HG02938 (cell line): ENCODE data around the gene MMP20.

Source experiments
- ATAC-seq: cut with Tn5 transposase; IDR thresholded peaks from one replicate; pipeline ENCODE4 v1.9.1; 2021; ENCODE audit warnings: mild to moderate bottlenecking, moderate library complexity; ENCODE audit not compliant: unreplicated experiment

The MMP20 gene

DNA sequence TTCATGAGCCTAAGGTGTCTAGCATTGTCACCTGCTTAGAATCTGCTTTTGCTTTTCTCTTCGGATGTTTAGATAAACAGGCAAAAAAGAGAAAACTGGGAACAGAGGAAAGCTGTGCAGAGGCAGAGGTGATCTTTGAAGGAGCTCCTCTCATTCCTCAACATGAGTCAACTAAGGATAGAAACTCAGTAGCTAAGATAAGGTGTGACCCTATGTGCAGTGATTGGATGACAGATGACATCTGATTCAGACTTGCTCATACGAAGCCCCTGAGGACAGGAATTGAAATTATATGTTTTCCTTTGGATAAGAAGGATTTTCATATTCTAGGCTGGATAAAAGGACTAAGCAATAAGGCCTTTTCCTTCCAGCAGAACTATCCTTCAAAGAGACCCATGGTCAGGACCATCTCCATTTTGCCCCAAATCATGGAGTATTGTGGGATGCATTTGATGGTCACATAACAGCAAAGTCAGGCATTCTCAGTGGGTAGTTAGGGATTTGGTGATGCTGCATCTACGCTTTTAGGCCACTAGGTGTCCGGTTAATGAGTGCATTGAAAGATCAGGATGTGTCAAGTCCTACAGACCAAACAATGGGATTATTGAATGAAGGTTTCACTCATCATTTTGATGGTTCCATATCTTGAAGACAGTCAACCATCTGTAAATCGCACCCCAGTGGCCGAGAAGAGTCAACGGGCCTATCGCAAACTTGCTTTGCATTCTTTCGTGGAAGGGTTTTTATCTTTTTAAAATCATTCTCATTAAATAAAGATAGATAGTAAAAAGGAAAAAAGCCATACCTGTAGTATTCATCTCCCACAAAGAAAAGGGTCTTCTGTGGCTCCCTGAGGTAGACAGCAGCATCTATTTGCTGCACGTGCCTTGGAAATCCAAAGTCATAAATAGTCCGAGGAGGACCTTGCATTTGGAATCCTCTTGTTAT, 32.2 kb downstream of the MMP20 start:
- no peak for ATAC-seq

DNA sequence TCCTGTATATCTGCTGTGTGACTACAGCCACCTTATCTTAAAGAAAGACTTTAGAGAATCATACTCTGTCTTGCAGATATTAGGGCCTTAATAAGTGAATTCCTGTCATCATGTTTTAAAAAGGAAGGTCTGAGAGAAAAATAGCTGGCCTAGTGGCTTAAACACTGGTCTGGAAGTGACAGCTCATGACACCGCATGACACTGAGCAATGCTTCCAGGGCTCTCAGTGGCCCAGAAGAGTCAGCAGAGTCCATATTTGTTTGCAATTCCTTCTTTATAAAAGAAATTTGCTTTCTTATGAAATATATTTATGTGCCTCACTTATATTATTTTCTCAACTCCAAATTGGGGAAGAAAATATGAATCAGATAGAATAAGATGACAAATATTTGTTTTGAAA, 33.0 kb downstream of the MMP20 start:
- ATAC-seq, result no peak

DNA sequence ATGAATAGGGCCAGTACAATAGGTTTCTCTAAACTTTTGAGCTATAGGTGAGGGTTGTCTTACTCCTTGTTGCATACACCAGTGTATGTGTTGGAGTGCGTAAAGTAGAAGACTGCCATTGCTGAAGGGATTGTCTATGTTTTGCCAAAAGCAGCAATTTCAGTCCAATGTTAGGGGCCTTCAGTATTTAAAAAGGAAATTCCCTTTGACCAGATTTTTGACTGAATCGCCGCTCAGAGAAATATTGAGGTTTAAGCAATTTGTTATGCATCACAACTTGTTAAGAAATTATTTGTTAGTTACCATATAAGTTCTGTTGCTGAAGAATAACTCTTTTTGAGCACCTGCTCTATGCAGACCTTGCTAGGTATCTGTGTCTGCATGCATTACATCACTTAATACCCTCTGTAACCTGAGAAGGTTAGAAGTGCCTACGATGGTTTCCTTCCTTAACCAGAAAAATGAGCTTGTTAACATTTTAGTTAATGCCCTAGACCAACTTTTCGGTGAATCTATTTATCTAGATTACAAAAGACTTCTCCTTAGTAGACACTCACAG, 33.9 kb downstream of the MMP20 start:
- ATAC-seq, result no peak

DNA sequence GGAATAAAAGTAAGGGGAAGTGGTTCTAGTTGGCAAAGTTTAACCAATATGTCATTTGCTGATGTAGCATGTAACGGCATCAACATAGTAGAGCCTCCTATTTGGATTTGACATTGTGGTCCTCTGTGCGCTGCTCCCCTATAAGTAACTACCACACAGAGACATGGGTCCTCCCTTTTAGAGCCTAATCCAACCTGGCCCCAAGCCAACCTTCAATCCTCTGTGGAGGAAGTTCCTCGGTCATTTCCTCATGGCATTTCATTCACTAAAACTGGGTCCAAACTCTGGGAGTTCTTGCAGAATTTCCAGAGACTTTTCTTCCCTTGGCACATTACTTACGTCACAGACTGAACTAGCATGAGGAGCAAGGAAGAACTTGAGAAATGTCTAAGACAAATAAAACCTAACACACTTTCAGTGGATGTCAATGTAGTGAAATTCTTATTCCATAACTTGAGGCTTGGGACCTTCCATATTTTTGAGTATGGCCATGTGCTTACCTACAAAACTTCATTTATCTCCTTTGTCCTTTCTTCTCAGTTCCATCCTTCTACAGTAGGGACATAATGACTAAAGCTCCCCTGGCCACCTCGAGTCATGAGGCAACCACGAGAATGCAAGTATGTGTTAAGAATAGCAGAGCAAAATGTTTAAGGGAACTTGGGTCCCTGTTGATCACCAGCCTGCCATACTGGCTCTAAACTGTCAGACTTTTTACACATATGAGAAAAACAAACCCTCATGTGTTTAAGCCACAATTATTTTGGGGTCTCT, 34.7 kb downstream of the MMP20 start:
- peak; percentile 29 for ATAC-seq

DNA sequence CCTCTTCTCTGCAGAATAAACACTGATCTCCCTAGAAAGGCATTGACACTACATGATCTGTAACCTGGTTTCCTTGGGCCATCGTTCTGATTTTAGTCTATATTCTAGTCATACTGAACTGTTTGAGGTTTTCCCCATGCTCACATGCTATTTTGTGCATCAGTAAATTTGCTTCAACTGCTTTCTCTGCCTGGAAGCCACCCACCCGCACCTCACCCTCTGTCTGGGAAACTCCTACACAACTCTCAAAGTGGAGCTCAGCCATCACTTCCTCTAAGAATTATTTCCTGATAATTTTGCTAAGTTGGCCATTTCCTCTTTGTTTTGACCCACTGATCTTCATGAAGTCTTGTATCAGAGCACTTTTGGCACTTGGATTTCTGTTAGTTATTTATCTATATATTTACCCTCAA, 36.1 kb downstream of the MMP20 start:
- peak; percentile 73 for ATAC-seq

DNA sequence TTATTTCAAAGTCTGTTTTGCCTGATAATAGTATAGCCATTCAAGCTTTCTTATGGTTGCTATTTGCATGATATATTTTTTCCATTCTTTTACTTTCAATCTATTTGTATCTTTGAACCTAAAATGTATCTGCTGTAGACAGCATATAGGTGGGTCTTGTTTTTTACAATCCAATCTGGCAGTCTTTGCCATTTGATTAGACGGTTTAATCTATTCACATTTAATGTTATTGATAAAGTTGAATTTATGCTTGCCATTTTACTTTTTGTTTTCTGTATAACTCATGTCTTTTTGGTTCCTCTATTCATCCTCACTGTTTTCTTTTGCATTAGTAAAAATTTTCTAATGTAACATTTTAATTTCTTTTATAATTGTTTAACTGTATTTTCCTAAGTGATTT, 37.4 kb downstream of the MMP20 start:
- ATAC-seq, result no peak

DNA sequence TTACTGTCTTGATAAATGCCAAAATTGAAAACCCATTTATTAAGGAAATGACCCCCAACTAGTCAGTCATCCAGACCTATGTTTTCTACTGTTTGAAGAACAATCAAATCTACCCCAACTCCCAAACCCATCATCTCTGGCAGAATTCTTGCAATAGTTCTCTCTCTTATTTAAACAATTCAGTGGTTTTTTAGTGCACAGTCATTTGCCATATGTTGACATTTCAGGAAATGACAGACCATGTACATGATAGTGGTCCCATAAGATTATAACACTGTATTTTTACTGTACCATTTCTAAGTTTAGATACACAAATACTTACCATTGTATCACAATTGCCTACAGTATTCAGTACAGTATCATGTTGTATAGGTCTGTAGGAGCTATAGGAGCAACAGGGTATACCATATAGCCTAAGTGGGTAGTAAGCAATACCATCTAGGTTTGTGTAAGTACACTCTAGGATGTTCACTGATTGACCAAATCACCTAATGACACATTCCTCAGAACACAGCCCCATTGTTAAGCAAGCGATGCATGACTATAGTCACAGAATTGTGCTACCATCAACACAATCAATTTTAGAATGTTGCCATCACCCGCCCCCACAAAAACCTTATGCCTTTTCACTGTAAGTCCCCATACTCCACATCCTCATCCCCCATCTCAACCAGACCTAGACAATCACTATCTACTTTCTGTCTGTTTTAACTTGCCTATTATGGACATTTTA, 41.8 kb downstream of the MMP20 start:
- no peak for ATAC-seq

DNA sequence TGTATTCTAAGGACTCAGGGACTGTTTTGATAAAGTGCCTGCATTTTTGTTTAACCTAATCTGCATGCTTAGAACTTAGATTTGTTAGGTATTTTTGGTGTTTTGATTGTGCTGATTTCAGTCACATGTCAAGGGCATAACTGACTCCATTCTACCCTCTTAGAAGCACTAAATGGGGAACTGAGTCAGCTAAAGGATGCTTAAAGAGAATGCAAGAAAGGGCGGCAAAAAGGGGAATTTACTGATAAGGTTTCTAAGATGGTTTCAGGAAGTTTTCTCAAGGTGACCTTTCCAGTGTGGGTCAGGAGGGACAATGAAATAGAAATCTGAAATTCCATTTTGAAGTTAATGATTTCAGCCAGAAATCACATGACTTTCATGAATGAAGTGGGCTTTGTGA, 43.0 kb downstream of the MMP20 start:
- ATAC-seq, result no peak

DNA sequence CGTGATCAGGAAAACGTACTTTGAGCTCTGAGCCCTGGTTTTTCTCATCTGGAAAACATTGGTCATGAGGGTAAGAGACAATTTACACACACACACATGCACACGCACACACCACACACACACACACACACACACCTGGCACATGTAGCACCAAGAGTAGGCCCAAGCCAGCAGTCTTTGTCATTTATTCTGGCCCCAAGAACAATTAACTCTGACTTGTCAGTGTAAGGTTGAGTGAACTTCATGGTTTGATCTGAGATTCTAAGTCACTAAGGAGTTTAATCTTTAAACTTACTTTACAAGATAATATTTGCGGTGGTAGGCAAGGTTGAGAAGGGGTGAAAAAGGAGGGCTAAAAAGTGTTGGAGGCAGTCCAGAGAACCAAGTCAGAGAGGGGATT, 44.1 kb downstream of the MMP20 start:
- no peak for ATAC-seq

DNA sequence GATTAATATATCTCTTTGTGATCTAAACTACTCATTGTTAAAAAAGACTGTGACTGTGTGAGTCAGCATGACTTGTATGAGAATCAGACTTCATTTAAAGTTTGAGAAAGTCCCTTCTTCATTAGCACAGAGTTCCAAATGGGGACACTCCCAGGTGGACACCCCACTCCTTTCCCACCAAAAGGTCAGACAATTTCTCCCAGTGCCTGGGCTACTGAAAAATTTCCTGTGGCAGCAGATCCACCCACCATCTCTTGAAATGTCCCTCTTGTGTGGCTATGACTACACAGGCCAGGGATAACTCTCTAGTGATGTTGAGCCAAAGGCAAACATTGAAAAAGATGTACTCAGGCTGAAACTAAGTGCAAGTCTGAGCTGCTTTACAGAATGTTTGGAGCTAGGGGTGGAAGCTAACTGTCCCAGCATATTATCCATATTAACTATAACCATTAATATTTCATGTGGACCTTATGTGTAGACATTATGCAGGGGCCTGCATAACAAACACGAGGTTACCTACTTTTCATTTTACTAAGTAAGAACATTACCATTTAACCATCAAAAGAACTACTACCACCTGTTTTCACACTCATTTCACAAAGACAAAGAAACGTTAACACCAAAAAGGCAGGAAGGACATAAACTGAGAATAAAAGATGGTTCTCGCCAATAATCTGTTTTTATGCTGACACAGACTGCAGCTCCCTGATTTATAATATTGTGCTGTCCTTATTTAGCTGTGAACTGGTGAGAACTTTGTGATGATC, 44.8 kb downstream of the MMP20 start:
- ATAC-seq, result no peak

DNA sequence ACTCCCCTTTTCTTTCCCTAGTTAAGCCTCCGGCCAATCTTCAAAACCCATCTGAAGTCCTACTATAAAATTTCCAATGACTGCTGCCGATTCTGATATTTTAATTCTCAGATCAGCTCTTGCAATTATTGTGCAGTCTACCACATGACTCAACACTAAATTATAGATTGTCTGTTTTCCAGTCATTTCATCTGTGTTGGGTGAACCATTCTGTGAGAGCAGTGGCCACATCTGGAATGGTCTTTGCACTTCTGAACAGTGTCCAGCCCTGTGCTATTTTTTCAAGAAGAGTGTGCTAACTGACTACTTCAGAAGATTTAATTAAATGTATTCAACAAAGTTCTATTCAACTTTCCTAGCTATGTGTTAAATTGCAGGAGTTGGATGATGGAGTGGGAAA, 47.4 kb downstream of the MMP20 start:
- no peak for ATAC-seq

DNA sequence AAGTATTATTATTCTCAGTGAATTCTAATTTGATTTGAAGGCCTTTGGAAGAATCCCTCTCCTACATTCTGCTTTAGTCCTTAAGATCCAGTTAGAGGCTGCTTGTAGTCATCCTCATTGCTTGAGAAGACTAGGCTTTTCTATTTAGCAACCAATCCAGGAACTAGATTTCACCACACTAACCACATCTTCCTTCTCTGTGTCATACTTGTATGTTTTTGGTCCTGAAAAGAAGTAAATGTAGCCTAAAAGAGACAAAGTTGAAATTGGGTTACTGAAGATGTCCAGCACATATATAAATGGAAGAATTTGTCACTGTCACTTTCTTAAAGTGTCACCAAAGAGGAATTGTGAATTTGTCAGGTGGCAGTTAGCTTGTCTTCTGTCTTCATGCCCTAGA, 48.0 kb downstream of the MMP20 start:
- ATAC-seq, result peak; percentile 39

DNA sequence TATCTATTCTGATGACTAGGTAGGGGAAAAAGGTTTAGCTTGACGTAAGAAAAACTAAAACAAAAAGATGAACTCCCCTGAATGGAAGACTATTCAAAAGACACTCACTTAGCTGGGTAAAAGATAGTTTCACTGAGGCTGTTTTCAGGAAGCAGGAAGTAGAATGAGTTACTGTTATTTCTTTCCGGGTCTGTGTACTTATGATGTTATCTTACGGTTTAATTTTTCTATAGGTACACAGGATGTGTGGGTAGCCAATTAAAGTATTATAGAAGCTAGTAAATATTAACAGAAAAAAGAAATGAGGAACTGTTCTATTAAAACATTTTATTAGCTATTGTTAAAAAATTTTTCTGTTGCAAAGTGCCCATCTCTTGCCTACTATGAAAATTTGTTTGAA, 48.8 kb downstream of the MMP20 start:
- no peak for ATAC-seq

DNA sequence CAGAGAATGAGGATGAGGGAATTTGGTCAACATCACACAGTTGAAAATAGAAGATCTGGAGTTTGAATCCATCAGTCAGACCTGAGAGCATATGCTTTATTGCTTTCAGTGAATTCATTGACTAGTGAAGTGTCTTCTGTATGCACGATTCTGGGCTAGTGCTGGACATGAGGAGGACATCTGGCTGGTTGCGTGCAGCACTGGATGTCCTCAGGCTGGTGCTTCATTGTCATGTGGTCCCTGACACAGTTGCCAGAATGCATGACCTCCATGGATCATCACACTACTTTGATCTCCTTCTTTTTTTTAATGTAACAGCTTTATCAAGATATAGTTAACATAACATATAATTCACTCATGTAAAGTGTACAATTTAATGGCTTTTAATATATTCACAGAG, 50.1 kb downstream of the MMP20 start:
- no peak for ATAC-seq

DNA sequence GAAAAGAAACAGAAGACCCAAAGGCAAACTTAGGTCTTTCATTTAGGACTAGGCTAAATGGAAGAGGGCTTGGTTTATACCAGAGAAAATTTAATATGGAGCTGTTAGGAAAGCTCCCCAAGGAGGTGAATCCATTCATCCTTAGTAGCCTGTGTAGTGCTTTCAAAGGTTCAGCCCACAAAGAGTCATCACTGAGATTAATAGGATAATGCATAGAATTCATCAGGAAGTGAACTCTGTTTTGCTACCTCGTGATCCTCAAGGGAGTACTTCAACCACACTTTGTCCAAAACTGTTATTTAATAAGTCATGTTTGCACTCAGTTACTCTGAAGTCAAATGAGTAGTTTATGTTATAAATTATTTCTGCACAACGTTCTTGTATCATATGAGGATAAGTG, 51.3 kb downstream of the MMP20 start:
- no peak for ATAC-seq

DNA sequence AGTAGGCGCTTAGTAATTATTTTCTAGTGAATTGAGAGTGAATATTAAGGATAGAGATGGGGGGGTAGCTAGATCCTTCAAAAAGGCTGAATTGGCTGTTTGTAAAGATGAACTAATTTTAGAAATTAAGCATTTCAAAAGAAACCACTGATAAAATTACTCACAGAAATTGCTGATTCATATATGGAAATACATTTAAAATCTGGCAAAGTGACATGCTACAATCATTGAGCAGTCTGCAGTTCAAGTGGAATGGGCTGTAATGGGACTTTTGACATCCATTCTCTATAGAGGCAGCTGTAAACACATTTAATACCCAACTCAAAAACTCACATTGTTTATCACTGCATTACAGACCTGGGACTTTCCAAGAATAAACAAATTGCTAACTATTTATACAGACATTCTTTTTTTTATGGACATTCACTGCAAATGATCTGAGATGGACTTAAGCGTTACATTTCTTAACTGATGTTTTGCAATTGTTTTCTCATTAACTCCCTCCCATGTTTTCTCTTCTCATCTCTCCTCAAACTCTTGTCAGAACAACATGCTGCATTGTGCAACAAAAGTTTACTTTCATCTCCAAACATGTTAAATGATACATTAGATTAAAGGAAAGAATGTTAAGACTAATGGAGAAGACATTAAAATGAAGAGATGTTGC, 52.4 kb downstream of the MMP20 start:
- no peak for ATAC-seq

DNA sequence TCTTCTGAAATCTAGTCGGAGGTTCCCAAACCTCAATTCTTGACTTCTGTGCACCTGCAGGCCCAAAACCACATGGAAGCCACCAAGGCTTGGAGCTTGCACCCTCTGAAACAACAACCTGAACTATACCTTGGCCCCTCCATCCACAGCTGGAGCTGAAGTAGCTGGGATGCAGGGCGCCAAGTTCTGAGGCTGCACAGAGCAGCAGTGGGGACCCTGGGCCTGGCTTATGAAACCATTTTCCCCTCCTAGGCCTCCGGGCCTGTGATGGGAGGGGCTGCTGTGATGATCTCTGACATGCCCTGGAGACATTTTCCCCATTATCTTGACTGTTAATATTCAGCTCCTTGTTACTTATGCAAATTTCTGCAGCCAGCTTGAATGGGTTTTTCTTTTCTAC, 56.3 kb downstream of the MMP20 start:
- no peak for ATAC-seq

DNA sequence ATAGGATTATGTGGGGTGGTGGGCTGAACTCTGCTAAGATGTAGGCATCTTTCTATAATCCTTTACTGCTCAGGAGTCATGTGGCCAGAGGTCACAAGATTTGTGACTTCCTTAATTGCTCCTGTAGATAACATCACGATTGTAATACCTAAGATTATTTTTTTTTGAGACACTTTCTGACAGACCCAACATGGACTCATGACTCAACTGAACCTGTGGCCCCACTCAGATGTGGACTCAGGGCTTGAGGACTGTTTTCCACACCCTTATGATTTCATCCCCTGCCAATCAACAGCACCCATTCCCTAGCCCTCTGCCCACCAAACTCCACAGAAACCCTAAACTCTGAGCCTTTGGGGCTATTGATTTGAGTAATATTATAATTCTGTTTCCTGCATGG, 59.0 kb downstream of the MMP20 start:
- no peak for ATAC-seq

DNA sequence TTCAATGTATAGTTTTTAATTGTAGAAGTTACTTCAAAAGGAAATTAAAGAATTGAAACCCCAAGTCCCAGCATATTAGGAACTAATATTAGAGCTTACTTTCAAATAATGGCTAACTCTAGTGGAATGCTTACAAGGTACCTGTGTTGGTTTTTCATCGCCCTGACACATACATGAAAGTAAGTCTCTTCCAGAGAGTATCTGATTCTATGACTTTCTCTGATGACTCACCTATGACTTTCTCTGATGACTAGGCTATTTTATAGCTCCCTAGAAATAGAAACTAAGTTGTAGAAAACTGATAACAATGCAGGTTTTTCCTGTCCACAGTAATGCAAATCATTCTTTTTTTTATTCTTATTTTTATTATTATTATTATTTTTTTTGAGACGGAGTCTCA, 61.0 kb downstream of the MMP20 start:
- peak; percentile 72 for ATAC-seq

DNA sequence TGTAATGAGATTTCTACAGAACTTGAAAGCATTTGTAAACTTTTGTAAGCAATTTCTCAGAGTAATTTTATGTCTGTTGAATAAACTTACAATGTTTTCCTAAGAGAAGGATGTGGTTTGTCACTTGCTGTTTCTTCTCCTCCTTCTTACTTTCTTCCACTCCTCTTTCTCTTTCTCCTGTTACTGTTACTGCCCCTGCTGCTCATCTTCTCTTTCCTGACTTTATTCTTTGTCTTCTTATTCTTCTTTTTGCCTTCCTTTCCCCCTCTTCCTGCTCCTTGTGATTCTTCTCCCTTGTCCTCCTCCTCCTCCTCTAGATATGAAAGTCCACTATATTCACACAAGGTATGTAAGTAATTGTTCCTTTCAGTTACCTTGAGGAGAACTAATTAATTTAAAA, 63.5 kb downstream of the MMP20 start:
- ATAC-seq, result no peak
